ENCODE measurements around the gene DGKD.
"Not testable (repeated sequence)": the region's sequence is repeated elsewhere in the genome, so short reads cannot be mapped to it uniquely, and the experiment has no call there.

Gene DGKD

GRCh38 chr2:233389601-233390125, 35.4 kb downstream of the DGKD start:
- no peak for DNase-seq (ENCODE audit: extremely low read depth, low read depth)
- H3K4me3 ChIP-seq (replicated peaks; ENCODE audit: low read depth, low read length), result no peak overlapping the region
- no peak for TF ChIP-seq CTCF (IDR thresholded peaks at IDR 0.05; ENCODE audit: low read depth, low read length, missing control alignments)

GRCh38 chr2:233395687-233396086, 41.4 kb downstream of the DGKD start:
- TF ChIP-seq CTCF (IDR thresholded peaks at IDR 0.05; ENCODE audit: low read depth, low read length, missing control alignments), result no peak
- no peak overlapping the region for H3K4me3 ChIP-seq (replicated peaks; ENCODE audit: low read depth, low read length)
- DNase-seq (ENCODE audit: extremely low read depth, low read depth), result no peak

- not testable (repeated sequence) for DNase-seq (ENCODE audit: extremely low read depth, low read depth)
Observed at GRCh38 chr2:233396726-233397665, 42.7 kb downstream of the DGKD start.

GRCh38 chr2:233399306-233400225, 45.3 kb downstream of the DGKD start:
- H3K4me3 ChIP-seq (replicated peaks; ENCODE audit: low read depth, low read length), result no peak overlapping the region
- DNase-seq (ENCODE audit: extremely low read depth, low read depth), result no peak
- TF ChIP-seq CTCF (IDR thresholded peaks at IDR 0.05; ENCODE audit: low read depth, low read length, missing control alignments), result no peak

More at GRCh38 chr2:233396726-233397665, 42.7 kb downstream of the DGKD start:
- H3K4me3 ChIP-seq (replicated peaks; ENCODE audit: low read depth, low read length), result not testable (repeated sequence)

- DNase-seq (ENCODE audit: extremely low read depth, low read depth), result no peak
- H3K4me3 ChIP-seq (replicated peaks; ENCODE audit: low read depth, low read length), result no peak overlapping the region
- no peak for TF ChIP-seq CTCF (IDR thresholded peaks at IDR 0.05; ENCODE audit: low read depth, low read length, missing control alignments)
Observed at GRCh38 chr2:233400341-233400740, 46.0 kb downstream of the DGKD start.

- no peak for TF ChIP-seq CTCF (IDR thresholded peaks at IDR 0.05; ENCODE audit: low read depth, low read length, missing control alignments)
- H3K4me3 ChIP-seq (replicated peaks; ENCODE audit: low read depth, low read length), result no peak overlapping the region
- DNase-seq (ENCODE audit: extremely low read depth, low read depth), result no peak
Observed at GRCh38 chr2:233400961-233401360, 46.7 kb downstream of the DGKD start.

All from HFF-Myc (cell line).